ENCODE data around the gene DOCK4.

DNA sequence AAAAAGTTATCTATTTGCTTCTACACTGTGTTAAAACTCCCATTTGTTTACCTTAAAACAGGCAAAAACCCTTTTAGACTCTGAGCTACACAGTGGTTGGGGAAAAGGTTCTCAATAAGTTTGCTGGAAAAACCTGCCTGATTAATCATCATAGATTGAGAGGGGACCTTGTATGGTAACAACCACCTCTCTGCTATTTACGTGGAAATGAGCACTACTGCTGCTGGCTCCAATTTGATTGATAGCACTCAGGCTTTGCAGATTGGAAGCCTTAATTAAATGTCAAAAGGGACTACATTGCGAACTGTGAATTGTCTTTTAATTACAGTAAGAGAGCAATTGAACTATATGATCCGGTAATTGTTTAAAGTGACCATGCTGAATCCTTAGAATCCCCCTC is 525.0 kb downstream of the DOCK4 start:
- TF ChIP-seq NFYB (CRISPR knock-in tag; conservative IDR thresholded peaks at IDR 0.05; ENCODE audit: low read depth) = no peak
- no peak for TF ChIP-seq GABPB1 (CRISPR knock-in tag; IDR thresholded peaks at IDR 0.05)
